Neural cell (in vitro differentiated cells): ENCODE results near the gene DNAH6. TPM values are rescaled to one million over a fixed set of nuclear protein-coding genes. Genes with fewer than 3 reads are reported as not detected.

Experiments
- H2AFZ ChIP-seq: fragments of 200-600, 300-800 bp; sonication (generic), shearing (Covaris generic); 2 replicates; pipeline ENCODE4 v1.6.0; 2014; ENCODE audit warnings: low read depth, mild to moderate bottlenecking, antibody characterized with exemption, low read length, moderate library complexity
- H3F3A ChIP-seq: fragments of 200-600 bp; shearing (Covaris generic); 2 replicates; pipeline ENCODE4 v1.6.1; 2016; ENCODE audit warnings: mild to moderate bottlenecking, moderate library complexity, mixed read lengths, antibody characterized with exemption, low read length; ENCODE audit not compliant: insufficient read depth, poor library complexity, severe bottlenecking
- H3K27ac ChIP-seq: fragments of 200-600, 300-800 bp; sonication (generic), shearing (Covaris generic); 2 replicates; pipeline ENCODE4 v1.5.1; 2014; ENCODE audit warnings: mild to moderate bottlenecking, low read length, moderate library complexity
- H3K27me3 ChIP-seq: fragments of 300-800, 200-600 bp; sonication (generic), shearing (Covaris generic); 2 replicates; pipeline ENCODE4 v1.6.0; 2014; ENCODE audit warnings: mild to moderate bottlenecking, low read depth, low read length, moderate library complexity; ENCODE audit not compliant: insufficient read depth
- H3K36me3 ChIP-seq: fragments of 300-800, 200-600 bp; sonication (generic), shearing (Covaris generic); 2 replicates; pipeline ENCODE4 v1.5.1; 2014; ENCODE audit warnings: mild to moderate bottlenecking, antibody characterized with exemption, low read length, moderate library complexity; ENCODE audit not compliant: insufficient read depth
- H3K4me2 ChIP-seq: fragments of 300-800, 200-600 bp; sonication (generic), shearing (Covaris generic); 2 replicates; pipeline ENCODE4 v1.6.0; 2014; ENCODE audit warnings: mild to moderate bottlenecking, low read length
- H3K4me3 ChIP-seq: fragments of 300-800, 200-600 bp; sonication (generic), shearing (Covaris generic); 2 replicates; pipeline ENCODE4 v1.5.1; 2014; ENCODE audit warnings: mild to moderate bottlenecking, low read length, moderate library complexity
- H3K79me2 ChIP-seq: fragments of 200-600 bp; shearing (Covaris generic); replicated peaks from 2 replicates; pipeline ENCODE4 v1.6.0; 2014; ENCODE audit warnings: mild to moderate bottlenecking, low read length, moderate library complexity; ENCODE audit not compliant: insufficient read depth
- H3K9ac ChIP-seq: fragments of 300-800, 200-600 bp; sonication (generic), shearing (Covaris generic); 2 replicates; pipeline ENCODE4 v1.6.1; 2016; ENCODE audit warnings: mild to moderate bottlenecking, low read length, mixed read lengths
- H3K9me2 ChIP-seq: fragments of 200-600 bp; shearing (Covaris generic); 2 replicates; pipeline ENCODE4 v1.6.1; 2016; ENCODE audit warnings: mild to moderate bottlenecking, low read length, mixed read lengths; ENCODE audit not compliant: insufficient read depth
- H3K9me3 ChIP-seq: fragments of 200-600, 300-800 bp; sonication (generic), shearing (Covaris generic); 2 replicates; pipeline ENCODE4 v1.6.1; 2016; ENCODE audit warnings: mild to moderate bottlenecking, mixed run types, low read length, moderate library complexity, mixed read lengths
- H4K20me1 ChIP-seq: fragments of 200-600 bp; shearing (Covaris generic); 2 replicates; pipeline ENCODE4 v1.6.1; 2016; ENCODE audit warnings: mild to moderate bottlenecking, mixed run types; ENCODE audit not compliant: insufficient read depth
- EP300 ChIP-seq: fragments of 450-650 bp; conservative IDR thresholded peaks from 2 replicates; pipeline ENCODE4 v1.6.1; 2014; ENCODE audit warnings: antibody characterized with exemption, mild to moderate bottlenecking, moderate library complexity; ENCODE audit not compliant: poor library complexity, severe bottlenecking
- EZH2 ChIP-seq: fragments of 200-600, 300-800 bp; shearing (Covaris generic), sonication (generic); IDR thresholded peaks from 2 replicates; pipeline ENCODE4 v1.6.1; 2014; ENCODE audit warnings: antibody characterized with exemption, low read length, borderline replicate concordance, mild to moderate bottlenecking; ENCODE audit not compliant: insufficient read depth, poor library complexity, severe bottlenecking
- POLR2AphosphoS5 ChIP-seq: IDR thresholded peaks from 2 replicates; pipeline ENCODE4 v1.6.1; 2012
- RAD21 ChIP-seq: fragments of 450-650 bp; conservative IDR thresholded peaks from 2 replicates; pipeline ENCODE4 v1.6.1; 2014; ENCODE audit warnings: antibody characterized with exemption, mild to moderate bottlenecking, moderate library complexity
- REST ChIP-seq: IDR thresholded peaks from 2 replicates; pipeline ENCODE4 v1.6.1; 2012; ENCODE audit warnings: borderline replicate concordance
- SMC3 ChIP-seq: fragments of 450-650 bp; conservative IDR thresholded peaks from 2 replicates; pipeline ENCODE4 v1.6.1; 2014; ENCODE audit warnings: antibody characterized with exemption, mild to moderate bottlenecking, moderate library complexity; ENCODE audit not compliant: poor library complexity
- TAF1 ChIP-seq: IDR thresholded peaks from 2 replicates; pipeline ENCODE4 v1.6.1; 2012; ENCODE audit warnings: low read depth
- polyA plus RNA-seq: library from polyadenylated mRNA; depleted of rRNA; stranded (reverse); fragments of >200 nt; gene quantifications from 2 replicates; pipeline ENCODE4 v1.2.3, GENCODE V29; 2014

DNAH6 gene
- polyA plus RNA-seq, 1 donor from 2014 or later: 2.1 TPM

- no peak overlapping the region for H2AFZ ChIP-seq
- H3K27me3 ChIP-seq: no peaks in the 10 kb centered on the region
- H3K4me3 ChIP-seq: no peak overlapping the region
- H3K9me3 ChIP-seq: no peaks in the 10 kb centered on the region
- no peaks in the 10 kb centered on the region for H4K20me1 ChIP-seq
- no peak overlapping the region for H3K27ac ChIP-seq
- H3F3A ChIP-seq: no peaks in the 10 kb centered on the region
- no peak overlapping the region for H3K9ac ChIP-seq
- H3K79me2 ChIP-seq: no peaks in the 10 kb centered on the region
- no peaks in the 10 kb centered on the region for H3K9me2 ChIP-seq
- H3K36me3 ChIP-seq: no peaks in the 10 kb centered on the region
- TF ChIP-seq EZH2 (no peak), SMC3 (no peak), EP300 (no peak), TAF1 (no peak), REST (no peak), POLR2AphosphoS5 (no peak), RAD21 (no peak)
- no peak overlapping the region for H3K4me2 ChIP-seq
Observed at GRCh38 chr2:84676295-84676694, 160.0 kb downstream of the DNAH6 start.

GRCh38 chr2:84678214-84678613 lies 161.9 kb downstream of the DNAH6 start:
- no peak for TF ChIP-seq TAF1
- TF ChIP-seq REST: no peak
- Histone ChIP-seq H3K4me2 (no peak overlapping the region), H3K9ac (no peak overlapping the region)

More at GRCh38 chr2:84678214-84678613, 161.9 kb downstream of the DNAH6 start:
- Histone ChIP-seq H3K9me3 (no peaks in the 10 kb centered on the region), H3K9me2 (no peaks in the 10 kb centered on the region), H3K36me3 (no peaks in the 10 kb centered on the region), H2AFZ (no peak overlapping the region), H3K4me3 (no peak overlapping the region), H3K27me3 (no peaks in the 10 kb centered on the region), H3K27ac (no peak overlapping the region), H4K20me1 (no peaks in the 10 kb centered on the region), H3K79me2 (no peaks in the 10 kb centered on the region), H3F3A (no peaks in the 10 kb centered on the region)
